Activated CD8-positive, alpha-beta T cell treated with anti-CD3 and anti-CD28 coated beads, Interleukin-2, amount 10 ng/mL, durations not matched to agents 7 days and 5 days (primary cell): Measurements from ENCODE around the gene GNMT. TPM values are rescaled to one million over a fixed set of nuclear protein-coding genes. Genes with fewer than 3 reads are reported as not detected.

Source experiments
- ATAC-seq: fragments of 150-1000 bp; cut with Tn5 transposase; one replicate; pipeline ENCODE4 v1.10.0; 2021; ENCODE audit warnings: moderate library complexity
- CTCF ChIA-PET: fragments of 350-600 bp; sonication (Branson Sonifier 250); formaldehyde crosslinking; loops from one replicate; lab custom pipeline; 2021; ENCODE audit warnings: antibody characterized with exemption; lab: Charles Lee
- POLR2A ChIA-PET: fragments of 350-600 bp; sonication (Branson Sonifier 250); formaldehyde crosslinking; loops from one replicate; lab custom pipeline; 2021; ENCODE audit warnings: antibody characterized with exemption; lab: Charles Lee
- DNase-seq: peaks from one replicate; pipeline ENCODE4 v3.0.0-alpha.2; 2020
- H3K27ac Mint-ChIP-seq: one replicate; pipeline ENCODE4 v1.8.0; 2021; ENCODE audit warnings: mild to moderate bottlenecking, mixed read lengths
- H3K27me3 Mint-ChIP-seq: one replicate; pipeline ENCODE4 v1.8.0; 2021; ENCODE audit warnings: low read depth, mixed read lengths
- H3K36me3 Mint-ChIP-seq: one replicate; pipeline ENCODE4 v1.8.0; 2021; ENCODE audit warnings: low read depth, mixed read lengths
- H3K4me1 Mint-ChIP-seq: one replicate; pipeline ENCODE4 v1.8.0; 2021; ENCODE audit warnings: low read depth, mixed read lengths
- H3K4me3 Mint-ChIP-seq: one replicate; pipeline ENCODE4 v1.8.0; 2021; ENCODE audit warnings: mild to moderate bottlenecking, mixed read lengths
- H3K9me3 Mint-ChIP-seq: one replicate; pipeline ENCODE4 v1.8.0; 2022; ENCODE audit warnings: mixed read lengths; ENCODE audit not compliant: insufficient read depth
- total RNA-seq, 2 experiments: library from RNA; stranded (reverse); gene quantifications; one replicate each; pipeline ENCODE4 v1.2.3, GENCODE V29; 2021

Gene GNMT
- total RNA-seq, 2 experiments from 2014 or later = 1.1 to 1.2 TPM

DNA sequence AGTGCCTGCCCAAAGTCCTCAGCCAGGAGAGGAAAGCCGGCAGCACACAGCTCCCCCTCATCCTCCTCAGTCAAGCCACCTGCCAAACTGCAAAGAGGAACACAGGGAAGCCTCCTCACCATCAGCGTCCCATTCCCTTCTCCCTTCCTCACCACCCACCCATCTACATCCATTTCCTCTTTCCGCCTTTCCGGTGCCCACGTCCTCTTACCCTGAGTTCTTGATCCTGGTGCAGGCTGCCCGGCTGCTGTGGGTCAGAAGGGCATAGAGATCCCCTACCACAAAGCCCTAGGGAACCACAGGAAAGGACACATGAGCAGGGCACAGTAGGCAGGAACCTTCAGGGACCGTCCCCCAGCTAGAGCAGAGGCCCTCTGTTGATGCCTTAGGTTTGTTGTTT is 6.0 kb downstream of the GNMT start:
- H3K9me3 Mint-ChIP-seq = no peaks in the 10 kb centered on the region
- no peaks in the 10 kb centered on the region for H3K27me3 Mint-ChIP-seq
- H3K36me3 Mint-ChIP-seq = peaks cover 8% of the 10 kb centered on the region
- DNase-seq (no peak), ATAC-seq (no peak)
- CTCF ChIA-PET = no interaction called here
- no peak overlapping the region for H3K4me3 Mint-ChIP-seq
- POLR2A ChIA-PET = interaction anchor here (0.8 kb wide), 1 partner anchor 27 kb away, joined by 3 read pairs; no protein-coding TSS in a partner anchor
- peaks cover 5% of the 10 kb centered on the region for H3K4me1 Mint-ChIP-seq
- no peak overlapping the region for H3K27ac Mint-ChIP-seq

DNA sequence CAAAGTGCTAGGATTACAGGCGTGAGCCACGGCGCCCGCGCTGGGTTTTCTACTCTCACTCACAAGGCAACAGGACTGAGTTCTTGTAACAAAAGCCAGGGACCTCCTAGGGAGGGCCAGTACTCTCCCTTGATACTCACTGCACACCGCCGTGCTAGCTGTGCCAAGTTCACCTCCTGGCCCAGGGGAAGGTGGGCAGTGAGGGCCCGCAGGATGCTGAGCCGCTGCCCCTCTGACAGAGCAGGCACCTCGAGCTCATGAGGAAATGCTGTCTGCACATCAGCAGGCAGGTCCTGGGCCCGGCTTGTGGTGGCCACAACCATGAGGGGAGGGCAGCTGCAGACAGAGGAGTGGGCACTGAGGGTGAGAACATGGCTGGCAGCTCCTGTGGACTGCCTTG is 6.7 kb downstream of the GNMT start:
- CTCF ChIA-PET = no interaction called here
- Mint-ChIP-seq H3K4me1 (peaks cover 7% of the 10 kb centered on the region), H3K27ac (no peak overlapping the region), H3K36me3 (peaks cover 6% of the 10 kb centered on the region), H3K9me3 (no peaks in the 10 kb centered on the region), H3K4me3 (no peak overlapping the region), H3K27me3 (no peaks in the 10 kb centered on the region)
- DNase-seq (no peak), ATAC-seq (no peak)
- POLR2A ChIA-PET = interaction anchor here (0.6 kb wide), 1 partner anchor 369 kb away, joined by 3 read pairs; no protein-coding TSS in a partner anchor

DNA sequence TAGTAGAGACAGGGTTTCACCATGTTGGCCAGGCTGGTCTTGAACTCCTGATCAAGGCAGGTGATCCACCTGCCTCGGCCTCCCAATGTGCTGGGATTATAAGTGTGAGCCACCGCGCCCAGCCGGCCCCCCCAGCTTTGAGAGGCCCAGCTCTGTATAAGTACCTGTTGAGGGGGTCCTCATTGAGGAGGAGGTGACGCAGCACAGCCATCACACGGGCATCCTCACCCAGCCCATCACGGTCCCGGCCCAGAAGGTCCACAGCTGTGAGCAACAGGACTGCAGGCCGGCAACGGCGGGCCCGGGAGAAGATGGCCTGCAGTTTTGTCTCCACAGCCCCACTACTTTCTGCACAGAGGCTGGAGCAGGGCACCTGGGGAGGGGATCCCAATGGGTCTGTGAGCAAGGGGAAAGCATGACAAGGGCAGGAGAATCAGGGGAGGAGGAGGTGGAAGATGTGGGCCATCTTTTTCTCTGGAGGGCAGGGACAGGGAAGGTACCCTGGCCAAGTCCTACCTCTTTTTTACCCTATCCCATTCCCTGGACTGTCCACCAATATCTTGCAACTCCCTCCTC is 7.7 kb downstream of the GNMT start:
- Mint-ChIP-seq H3K4me1 (peaks cover 7% of the 10 kb centered on the region), H3K9me3 (no peaks in the 10 kb centered on the region), H3K27ac (peak overlapping the region; percentile 30), H3K36me3 (peaks cover 3% of the 10 kb centered on the region), H3K27me3 (no peaks in the 10 kb centered on the region), H3K4me3 (no peak overlapping the region)
- ChIA-PET CTCF (no interaction called here), POLR2A (interaction anchor here (0.6 kb wide), 1 partner anchor 370 kb away, joined by 3 read pairs; no protein-coding TSS in a partner anchor)
- ATAC-seq = no peak
- DNase-seq = no peak

DNA sequence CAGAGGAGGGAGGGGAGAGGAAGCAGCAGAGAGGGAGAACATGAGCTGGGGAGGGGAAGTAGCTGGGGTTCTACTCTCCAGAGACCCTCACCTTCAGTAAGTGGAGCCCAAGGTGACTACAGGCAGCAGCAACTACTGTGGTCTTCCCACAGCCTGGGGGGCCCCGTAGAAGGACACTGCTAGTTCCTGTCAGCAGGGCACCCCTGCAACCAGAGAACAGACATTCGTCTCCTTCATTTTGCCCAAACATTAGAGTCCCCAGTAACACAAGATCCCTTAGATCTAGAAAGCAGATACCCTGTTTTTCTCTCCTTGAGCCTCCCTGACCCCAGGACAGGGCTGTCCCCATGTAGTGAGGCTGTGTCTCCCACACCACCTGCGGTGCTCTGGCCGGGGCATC is 8.2 kb downstream of the GNMT start:
- POLR2A ChIA-PET = no interaction called here
- Mint-ChIP-seq H3K36me3 (peaks cover 5% of the 10 kb centered on the region), H3K27ac (peak overlapping the region; percentile 30), H3K27me3 (no peaks in the 10 kb centered on the region), H3K4me3 (no peak overlapping the region), H3K9me3 (no peaks in the 10 kb centered on the region), H3K4me1 (peaks cover 7% of the 10 kb centered on the region)
- DNase-seq = no peak
- ATAC-seq = no peak
- CTCF ChIA-PET = no interaction called here

DNA sequence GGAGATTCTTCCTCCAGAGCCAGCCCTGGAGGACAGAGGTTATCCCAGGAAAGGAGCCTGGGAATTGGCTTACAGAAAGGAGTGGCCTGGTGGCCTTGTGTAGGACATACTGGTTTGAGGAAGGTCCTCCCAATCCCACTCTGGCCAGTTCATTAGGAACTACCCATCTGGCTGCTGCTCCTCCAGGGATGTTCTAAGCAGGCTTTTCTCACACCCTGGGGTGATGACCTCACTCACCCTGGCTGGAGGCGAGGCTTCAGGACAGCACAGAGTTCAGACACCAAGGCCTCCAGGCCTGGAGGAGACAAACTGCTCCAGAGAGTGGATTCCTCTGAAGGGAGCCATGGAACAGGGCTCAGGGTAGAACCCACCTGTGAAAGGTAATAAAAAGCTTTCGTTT is 8.9 kb downstream of the GNMT start:
- Mint-ChIP-seq H3K9me3 (no peaks in the 10 kb centered on the region), H3K27me3 (no peaks in the 10 kb centered on the region), H3K27ac (no peak overlapping the region), H3K4me1 (peaks cover 5% of the 10 kb centered on the region), H3K36me3 (peaks cover 8% of the 10 kb centered on the region), H3K4me3 (no peak overlapping the region)
- POLR2A ChIA-PET = no interaction called here
- CTCF ChIA-PET = no interaction called here
- ATAC-seq (no peak), DNase-seq (no peak)

DNA sequence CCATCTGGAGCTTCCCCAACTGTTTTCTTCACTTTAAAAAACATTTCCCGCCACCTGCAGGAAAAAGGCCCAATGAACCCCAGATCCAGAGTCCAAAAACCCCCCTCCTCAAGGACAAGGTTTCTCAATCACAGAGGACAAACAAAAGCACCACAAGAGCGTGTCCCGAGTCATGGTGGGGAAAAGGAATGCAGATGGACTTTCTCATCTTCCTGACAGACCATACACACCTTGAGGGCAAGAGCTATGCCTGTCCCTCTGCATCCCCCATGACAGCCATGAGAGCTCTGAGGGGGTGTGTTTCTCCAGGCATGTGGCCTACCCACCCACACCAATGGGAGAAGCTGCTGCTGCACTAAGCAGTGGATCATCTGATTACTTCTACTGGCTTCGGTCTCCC is 9.4 kb downstream of the GNMT start:
- Mint-ChIP-seq H3K4me3 (no peak overlapping the region), H3K27me3 (no peaks in the 10 kb centered on the region), H3K9me3 (no peaks in the 10 kb centered on the region), H3K4me1 (peaks cover 5% of the 10 kb centered on the region), H3K27ac (no peak overlapping the region), H3K36me3 (peaks cover 5% of the 10 kb centered on the region)
- no peak for ATAC-seq
- DNase-seq = no peak
- ChIA-PET POLR2A (no interaction called here), CTCF (no interaction called here)

DNA sequence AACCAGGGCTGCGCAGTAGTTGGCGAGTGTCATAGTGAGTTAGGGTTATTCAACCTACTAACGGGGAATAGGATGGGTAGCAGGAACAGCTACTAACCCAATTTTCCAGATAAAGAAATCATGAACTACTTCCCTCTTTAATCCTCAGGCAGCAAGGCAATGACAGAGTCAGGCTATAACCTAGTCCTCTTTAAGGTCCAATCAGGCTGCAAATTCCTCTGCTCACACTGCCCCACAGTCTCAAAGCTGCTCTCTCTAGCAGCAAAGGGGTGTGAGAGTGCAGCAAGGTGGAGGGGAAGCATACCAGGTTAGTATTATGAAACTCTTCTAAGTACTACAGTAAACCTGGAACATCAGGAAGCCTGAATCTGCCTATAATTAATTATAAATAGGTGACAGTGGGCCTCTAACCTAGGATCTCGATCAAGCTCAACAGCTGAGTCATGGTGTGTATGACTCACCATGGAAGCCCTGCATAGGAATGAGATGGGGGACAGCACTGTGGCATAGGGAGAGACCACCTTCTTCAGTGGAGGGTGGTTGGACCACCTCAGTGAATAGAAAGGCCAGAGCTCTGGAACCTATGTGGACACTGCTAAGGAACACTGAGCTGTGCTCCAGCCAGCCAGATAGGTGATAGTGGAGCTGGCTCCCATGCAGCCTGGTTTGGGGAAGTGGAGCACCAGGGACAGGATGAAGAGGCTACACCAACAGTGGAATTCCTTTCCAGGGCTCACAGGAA is 10.5 kb downstream of the GNMT start:
- DNase-seq = no peak
- ChIA-PET POLR2A (interaction anchor here (1.0 to 1.4 kb wide), 3 partner anchors 42 to 80 kb away, joined by 3 read pairs; partner anchors contain the start of genes CNPY3, KLHDC3 and MEA1), CTCF (interaction anchor here (1.0 to 1.3 kb wide), 2 partner anchors 11 to 37 kb away, joined by 3 to 4 read pairs; partner anchors contain the start of gene GNMT)
- Mint-ChIP-seq H3K4me1 (peaks cover 8% of the 10 kb centered on the region), H3K27me3 (no peaks in the 10 kb centered on the region), H3K36me3 (peaks cover 5% of the 10 kb centered on the region), H3K9me3 (no peaks in the 10 kb centered on the region), H3K4me3 (no peak overlapping the region), H3K27ac (no peak overlapping the region)
- no peak for ATAC-seq

DNA sequence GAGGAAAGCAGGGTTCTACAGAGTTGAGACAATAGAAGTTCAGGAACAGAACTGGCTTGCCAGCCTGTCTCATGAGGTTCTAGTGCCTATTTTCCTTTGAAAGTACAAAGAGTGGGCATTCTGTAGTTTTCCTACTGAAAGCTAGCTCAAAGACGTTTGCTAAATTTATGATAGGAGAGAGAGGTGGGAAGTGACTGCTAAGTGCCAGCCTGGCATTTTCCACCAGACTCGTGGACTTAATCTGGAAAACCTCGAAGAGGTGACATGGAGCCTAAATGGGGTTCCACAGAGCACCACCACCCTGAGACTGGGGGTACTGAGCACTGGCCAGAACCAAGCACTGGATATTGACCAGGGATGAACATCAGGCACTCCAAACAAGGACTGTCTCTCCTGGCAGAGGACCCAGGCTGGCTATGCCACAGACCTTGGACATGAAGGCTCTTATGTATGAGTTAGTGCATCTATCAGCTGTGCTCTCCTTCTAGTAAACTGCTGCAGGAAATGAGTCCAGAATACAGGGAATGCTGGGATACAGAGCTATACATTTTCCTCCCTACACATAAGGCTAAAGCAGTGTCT is 11.3 kb downstream of the GNMT start:
- POLR2A ChIA-PET = interaction anchor here (1.0 to 1.4 kb wide), 2 partner anchors 42 to 81 kb away, joined by 3 read pairs; partner anchors contain the start of genes KLHDC3 and MEA1
- ATAC-seq (no peak), DNase-seq (no peak)
- Mint-ChIP-seq H3K4me3 (no peak overlapping the region), H3K9me3 (no peaks in the 10 kb centered on the region), H3K27ac (no peak overlapping the region), H3K27me3 (no peaks in the 10 kb centered on the region), H3K4me1 (peaks cover 16% of the 10 kb centered on the region), H3K36me3 (peaks cover 8% of the 10 kb centered on the region)
- CTCF ChIA-PET = interaction anchor here (1.0 to 1.3 kb wide), 2 partner anchors 12 to 37 kb away, joined by 3 to 4 read pairs; partner anchors contain the start of gene GNMT

DNA sequence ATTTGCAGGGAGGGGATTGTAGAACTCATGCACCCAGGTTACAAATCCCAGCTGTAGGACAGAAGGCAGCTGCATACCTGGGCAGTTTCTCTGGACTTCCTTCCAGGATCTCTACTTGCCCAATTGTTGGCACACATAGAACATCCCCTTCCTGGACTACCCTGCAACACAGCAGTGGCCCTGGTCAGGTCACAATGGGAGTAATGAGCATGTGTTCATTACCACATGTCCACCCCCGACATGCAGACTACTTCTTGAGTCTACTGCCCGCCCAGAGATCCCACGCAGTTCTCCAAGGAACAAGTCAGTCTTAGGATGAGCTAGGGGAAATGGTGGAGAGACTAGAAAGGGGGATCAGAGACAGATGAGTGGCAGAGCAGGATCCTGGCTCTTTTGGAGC is 13.4 kb downstream of the GNMT start:
- POLR2A ChIA-PET = interaction anchor here (0.7 to 2.3 kb wide), 4 partner anchors 8 to 60 kb away, joined by 3 to 9 read pairs (median 3); partner anchors contain the start of gene PPP2R5D
- ATAC-seq = no peak
- no peaks in the 10 kb centered on the region for H3K9me3 Mint-ChIP-seq

DNA sequence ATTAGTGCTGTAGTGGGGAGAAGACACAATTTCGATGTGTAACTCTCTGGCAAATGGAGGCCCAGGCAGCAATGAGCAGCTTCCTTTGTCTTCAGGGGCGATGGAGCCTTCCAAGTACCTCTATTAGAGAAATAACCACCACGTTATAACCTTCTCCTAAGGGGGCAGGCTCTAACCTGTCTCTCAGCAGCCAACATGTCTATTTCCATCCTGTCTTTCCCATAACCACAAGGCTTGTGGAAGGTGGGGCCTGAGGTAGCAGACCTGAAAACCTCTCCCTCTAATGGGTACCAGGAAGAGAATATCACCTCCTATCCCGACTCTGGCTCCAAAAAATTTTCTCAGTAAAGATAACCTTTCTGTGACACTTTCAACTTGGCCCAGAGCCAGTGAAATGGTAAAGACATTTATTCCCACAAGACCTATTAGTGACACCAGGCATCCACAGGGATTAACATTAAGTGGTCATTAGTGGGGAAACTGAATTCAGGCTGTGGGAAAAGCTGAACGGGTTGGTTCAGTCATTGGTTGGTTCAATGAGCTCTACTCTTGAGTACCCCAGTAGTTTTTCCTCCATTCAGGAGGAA is 14.5 kb downstream of the GNMT start:
- ATAC-seq (no peak), DNase-seq (no peak)
- Mint-ChIP-seq H3K9me3 (no peaks in the 10 kb centered on the region), H3K27ac (no peak overlapping the region), H3K27me3 (no peaks in the 10 kb centered on the region), H3K4me1 (peaks cover 30% of the 10 kb centered on the region), H3K36me3 (peaks cover 20% of the 10 kb centered on the region), H3K4me3 (no peak overlapping the region)
- CTCF ChIA-PET = no interaction called here
- POLR2A ChIA-PET = interaction anchor here (2.3 kb wide), 1 partner anchor 9 kb away, joined by 9 read pairs; the partner anchor contains the start of gene PPP2R5D

More for the DNA sequence above, 13.4 kb downstream of the GNMT start:
- H3K27ac Mint-ChIP-seq = no peak overlapping the region
- H3K36me3 Mint-ChIP-seq = peaks cover 20% of the 10 kb centered on the region
- CTCF ChIA-PET = no interaction called here
- no peak for DNase-seq
- H3K4me3 Mint-ChIP-seq = no peak overlapping the region
- peaks cover 21% of the 10 kb centered on the region for H3K4me1 Mint-ChIP-seq
- no peaks in the 10 kb centered on the region for H3K27me3 Mint-ChIP-seq

DNA sequence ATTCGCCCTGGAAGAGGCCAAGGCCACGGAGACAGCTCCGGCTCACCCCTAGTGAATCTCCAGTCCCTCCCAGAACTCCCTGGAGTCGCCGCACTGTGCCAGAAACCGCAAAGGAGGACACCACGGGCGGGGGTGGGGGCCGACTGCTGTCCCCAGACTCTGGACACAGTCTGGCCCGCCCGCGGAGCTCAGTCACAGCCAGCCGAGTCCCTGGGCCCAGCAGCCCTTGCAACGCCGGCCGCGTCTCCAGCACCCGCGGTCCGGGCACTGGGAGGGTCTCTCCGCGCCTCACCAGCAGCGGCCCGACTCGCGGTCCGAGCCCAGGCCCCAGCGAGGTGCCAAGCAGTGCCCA is 17.9 kb downstream of the GNMT start:
- peak overlapping the region; percentile 89 for H3K27ac Mint-ChIP-seq
- peaks cover 20% of the 10 kb centered on the region for H3K36me3 Mint-ChIP-seq
- DNase-seq = peak; percentile 27
- H3K4me1 Mint-ChIP-seq = peaks cover 34% of the 10 kb centered on the region
- CTCF ChIA-PET = interaction anchor here (0.6 to 2.1 kb wide), 7 partner anchors 15 to 165 kb away, joined by 3 to 11 read pairs (median 5); partner anchors contain the start of genes CNPY3 and RRP36
- POLR2A ChIA-PET = interaction anchor here (0.6 to 3.5 kb wide), 18 partner anchors 10 to 651 kb away, joined by 3 to 46 read pairs (median 4); partner anchors contain the start of genes CNPY3, CUL7, GNMT and GTPBP2
- H3K27me3 Mint-ChIP-seq = no peaks in the 10 kb centered on the region
- no peak for ATAC-seq
- peak overlapping the region; percentile 85 for H3K4me3 Mint-ChIP-seq
- no peaks in the 10 kb centered on the region for H3K9me3 Mint-ChIP-seq
